HepG2 (cell line): Measurements from ENCODE around the gene PRKAR2A. TPM values are rescaled to one million over a fixed set of nuclear protein-coding genes. Genes with fewer than 3 reads are reported as not detected.

Source experiments
- ATAC-seq: fragments of 200-7000 bp; cut with Tn5 transposase; 3 replicates; pipeline ENCODE4 v1.9.1; 2020; ENCODE audit warnings: mild to moderate bottlenecking, moderate library complexity
- BruUV-seq: library from RNA; stranded (reverse); fragments of 400-500 nt; replicated peaks from 2 replicates; lab custom pipeline; 2021; lab: Mats Ljungman, UMichigan
- CTCF ChIA-PET: fragments of 300-600 bp; formaldehyde crosslinking; extraction: SDS; loops from one replicate; lab custom pipeline; 2021; ENCODE audit warnings: low total read pairs, inconsistent platforms, low intra/inter-chr PET ratio; lab: Yijun Ruan, JAX
- POLR2A ChIA-PET: fragments of 350-600 bp; sonication (Branson Sonifier 250); formaldehyde crosslinking; loops from one replicate; lab custom pipeline; 2020; ENCODE audit warnings: antibody characterized with exemption, inconsistent platforms; lab: Yijun Ruan, JAX
- DNase-seq: peaks from one replicate; pipeline ENCODE4 v3.0.0-alpha.2; 2015; ENCODE audit warnings: low spot score
- FAIRE-seq: peaks from 3 replicates; lab custom pipeline; 2011; peaks lifted over from hg19 to GRCh38; lab: Jason Lieb, UNC
- H2AFZ ChIP-seq: one replicate; pipeline ENCODE4 v1.6.1; 2011; ENCODE audit warnings: low read length, inconsistent platforms
- H3K27ac ChIP-seq: fragments of 300-600 bp; 3 replicates; pipeline ENCODE4 v1.8.0; 2011; ENCODE audit warnings: mixed run types, mild to moderate bottlenecking, mixed read lengths, low read length, inconsistent platforms; ENCODE audit not compliant: insufficient read depth; ENCODE audit errors: extremely low read length
- H3K27me3 ChIP-seq, 2 experiments: fragments of 200-600 bp in 1 of 2; 2 replicates in 1 of 2; 3 replicates in 1 of 2; pipeline versions ENCODE4 v1.6.0 to v1.8.0; 2011; ENCODE audit warnings: low read length in 2 of 2, mild to moderate bottlenecking in 2 of 2, moderate library complexity in 2 of 2, inconsistent platforms in 1 of 2; ENCODE audit not compliant: insufficient read depth in 2 of 2, control insufficient read depth in 1 of 2
- H3K36me3 ChIP-seq, 2 experiments: fragments of 200-600 bp in 1 of 2; replicated peaks in 1 of 2; 2 replicates in 1 of 2; 3 replicates in 1 of 2; pipeline versions ENCODE4 v1.5.1 to v1.8.0; 2011; ENCODE audit warnings: low read length in 2 of 2, inconsistent platforms in 1 of 2; ENCODE audit not compliant: insufficient read depth in 2 of 2, control insufficient read depth in 1 of 2
- H3K4me1 ChIP-seq: 2 replicates; pipeline ENCODE4 v1.5.1; 2012; ENCODE audit warnings: low read length, inconsistent platforms; ENCODE audit not compliant: insufficient read depth
- H3K4me2 ChIP-seq: 2 replicates; pipeline ENCODE4 v1.6.0; 2011; ENCODE audit warnings: low read depth, low read length, inconsistent platforms
- H3K4me3 ChIP-seq, 3 experiments: fragments of 200-600 bp in 1 of 3; sonication (generic), shearing (Covaris generic) in 1 of 3; replicated peaks in 1 of 3; 2 replicates each; pipeline ENCODE4 v1.5.1; 2011 to 2016; ENCODE audit warnings: low read length in 3 of 3, inconsistent platforms in 2 of 3, low read depth in 2 of 3, mild to moderate bottlenecking in 2 of 3, control low read depth in 1 of 3, mixed read lengths in 1 of 3; ENCODE audit not compliant: insufficient read depth in 1 of 3
- H3K79me2 ChIP-seq: one replicate; pipeline ENCODE4 v1.6.1; 2011; ENCODE audit warnings: low read length, inconsistent platforms; ENCODE audit not compliant: insufficient read depth
- H3K9ac ChIP-seq: 2 replicates; pipeline ENCODE4 v1.6.0; 2011; ENCODE audit warnings: mild to moderate bottlenecking, low read depth, low read length, inconsistent platforms; ENCODE audit not compliant: insufficient read depth
- H3K9me3 ChIP-seq: 2 replicates; pipeline ENCODE4 v1.5.1; 2012; ENCODE audit warnings: mild to moderate bottlenecking, low read length
- H4K20me1 ChIP-seq: 2 replicates; pipeline ENCODE4 v1.6.0; 2011; ENCODE audit warnings: inconsistent platforms, mild to moderate bottlenecking, low read length, moderate library complexity; ENCODE audit not compliant: insufficient read depth
- KLF11 ChIP-seq: IDR thresholded peaks from 2 replicates; pipeline ENCODE4 v1.6.1; 2016; ENCODE audit warnings: missing compliant biosample characterization
- PREB ChIP-seq: sonication (generic); formaldehyde crosslinking; IDR thresholded peaks from 2 replicates; pipeline ENCODE4 v1.4.0; 2020; ENCODE audit warnings: missing genetic modification reagents
- YY1 ChIP-seq: IDR thresholded peaks from 2 replicates; pipeline ENCODE4 v1.6.1; 2011; ENCODE audit warnings: low read length, low read depth, moderate library complexity, mild to moderate bottlenecking; ENCODE audit not compliant: insufficient read depth, insufficient replicate concordance
- ZNF629 ChIP-seq: sonication (generic); formaldehyde crosslinking; conservative IDR thresholded peaks from 2 replicates; pipeline ENCODE4 v1.5.0; 2020; ENCODE audit warnings: missing genetic modification reagents
- ZNF792 ChIP-seq: IDR thresholded peaks from 2 replicates; pipeline ENCODE4 v1.6.1; 2016
- WGBS: methylation state at CpG from one replicate; pipeline ENCODE4 v1.1.6; 2017; ENCODE audit warnings: low lambda C conversion rate; 5-methylcytosine and 5-hydroxymethylcytosine counted together
- in situ Hi-C: cut with HindIII; loops from 2 replicates; pipeline ENCODE4 v1.10.0; 2017; ENCODE audit warnings: low pct_unique_long_range_greater_than_20kb; ENCODE audit not compliant: extremely low pct_ligation_motif_present
- intact Hi-C: fragments of 100-400 bp; cut with micrococcal nuclease; formaldehyde crosslinking; loops from one replicate; pipeline ENCODE4 v1.10.0; 2022; ENCODE audit not compliant: unreplicated experiment
- polyA plus RNA-seq, 8 experiments: library from polyadenylated mRNA; depleted of rRNA in 3 of 8; stranded (reverse) in 7 of 8; unstranded in 1 of 8; fragments of >200 nt; fragmentation: Illumina TruSeq in 4 of 8; extraction: Trizol in 4 of 8; gene quantifications; 2 replicates each; pipeline versions ENCODE4 v1.2.1 to v1.2.3, GENCODE V29; 2011 to 2016; ENCODE audit warnings: low read depth in 4 of 8, missing spikeins in 1 of 8, mixed read lengths in 1 of 8; ENCODE audit not compliant: insufficient read depth in 1 of 8
- total RNA-seq, 5 experiments: library from RNA; depleted of rRNA; stranded (reverse); fragments of >200 nt; fragmentation: Illumina TruSeq; extraction: Trizol; gene quantifications; 2 replicates each; pipeline ENCODE4 v1.2.3, GENCODE V29; 2016; ENCODE audit warnings: low read depth in 1 of 5

Gene PRKAR2A
- total and polyA plus RNA-seq, 2 of the 13 experiments (the other 11 are each of a cell fraction or from before 2014, with no cell fraction given): 11.8 to 29.2 TPM

GRCh38 chr3:48820612-48821324 is 26.9 kb downstream of the PRKAR2A start:
- Histone ChIP-seq H3K79me2 (no peaks in the 10 kb centered on the region), H3K4me2 (no peak overlapping the region), H3K9me3 (no peaks in the 10 kb centered on the region), H3K27ac (no peak overlapping the region), H3K27me3 (no peaks in the 10 kb centered on the region), H3K9ac (no peak overlapping the region), H4K20me1 (no peaks in the 10 kb centered on the region), H3K36me3 (no peaks in the 10 kb centered on the region; a peak in 1 of 5 replicates), H2AFZ (no peak overlapping the region), H3K4me1 (peaks cover 15% of the 10 kb centered on the region; the same call in 1 of the 2 replicates), H3K4me3 (no peak overlapping the region)
- ATAC-seq (no peak), FAIRE-seq (no peak), DNase-seq (peak; percentile 5)
- ChIA-PET POLR2A (no interaction called here), CTCF (no interaction called here)
- 88% methylated on average over 2 of the region's 2 CpGs for WGBS
- intact Hi-C loops: no loop called here
- no TSS peak for BruUV-seq
- in situ Hi-C loops: no loop called here
- TF ChIP-seq ZNF792 (CRISPR knock-in tag): no peak
- TF ChIP-seq PREB (CRISPR knock-in tag): no peak
- TF ChIP-seq KLF11 (CRISPR knock-in tag): no peak

GRCh38 chr3:48819234-48820221 is 28.1 kb downstream of the PRKAR2A start:
- no peak overlapping the region for H2AFZ ChIP-seq
- in situ Hi-C loops: no loop called here
- 93% methylated on average over 7 of the region's 7 CpGs for WGBS
- no peak for DNase-seq
- TF ChIP-seq ZNF629 (peak; percentile 66), YY1 (no peak)
- TF ChIP-seq, all 625 proteins: peak for 1
- no TSS peak for BruUV-seq
- Histone ChIP-seq H3K4me3 (no peak overlapping the region), H3K9me3 (no peaks in the 10 kb centered on the region), H3K79me2 (no peaks in the 10 kb centered on the region), H3K36me3 (no peaks in the 10 kb centered on the region), H4K20me1 (no peaks in the 10 kb centered on the region), H3K9ac (no peak overlapping the region), H3K27ac (no peak overlapping the region), H3K4me1 (peaks cover 15% of the 10 kb centered on the region; the same call in 1 of the 2 replicates), H3K27me3 (no peaks in the 10 kb centered on the region), H3K4me2 (no peak overlapping the region)
- CTCF ChIA-PET: no interaction called here
- FAIRE-seq (no peak), ATAC-seq (no peak)
- POLR2A ChIA-PET: interaction anchor here (0.6 to 0.9 kb wide), 2 partner anchors 28 to 77 kb away, joined by 3 read pairs; partner anchors contain the start of gene PRKAR2A
- intact Hi-C loops: no loop called here
